ENCODE measurements around the gene LMNA.

- TF ChIP-seq, protein P1, sequence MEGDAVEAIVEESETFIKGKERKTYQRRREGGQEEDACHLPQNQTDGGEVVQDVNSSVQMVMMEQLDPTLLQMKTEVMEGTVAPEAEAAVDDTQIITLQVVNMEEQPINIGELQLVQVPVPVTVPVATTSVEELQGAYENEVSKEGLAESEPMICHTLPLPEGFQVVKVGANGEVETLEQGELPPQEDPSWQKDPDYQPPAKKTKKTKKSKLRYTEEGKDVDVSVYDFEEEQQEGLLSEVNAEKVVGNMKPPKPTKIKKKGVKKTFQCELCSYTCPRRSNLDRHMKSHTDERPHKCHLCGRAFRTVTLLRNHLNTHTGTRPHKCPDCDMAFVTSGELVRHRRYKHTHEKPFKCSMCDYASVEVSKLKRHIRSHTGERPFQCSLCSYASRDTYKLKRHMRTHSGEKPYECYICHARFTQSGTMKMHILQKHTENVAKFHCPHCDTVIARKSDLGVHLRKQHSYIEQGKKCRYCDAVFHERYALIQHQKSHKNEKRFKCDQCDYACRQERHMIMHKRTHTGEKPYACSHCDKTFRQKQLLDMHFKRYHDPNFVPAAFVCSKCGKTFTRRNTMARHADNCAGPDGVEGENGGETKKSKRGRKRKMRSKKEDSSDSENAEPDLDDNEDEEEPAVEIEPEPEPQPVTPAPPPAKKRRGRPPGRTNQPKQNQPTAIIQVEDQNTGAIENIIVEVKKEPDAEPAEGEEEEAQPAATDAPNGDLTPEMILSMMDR (conservative IDR thresholded peaks at IDR 0.05 in 1 of 2, IDR thresholded peaks at IDR 0.05 in 1 of 2; ENCODE audit: extremely low read depth in 1 of 2, insufficient read depth in 1 of 2, low read depth in 1 of 2, low read length in 2 of 2) = no peak
- no peak for TF ChIP-seq EZH2 (IDR thresholded peaks at IDR 0.05; ENCODE audit: borderline replicate concordance, low read length)
Observed at GRCh38 chr1:156065871-156066270, 48.6 kb upstream of the LMNA start.

Measured in mammary epithelial cell (primary cell).